ENCODE measurements around the gene OASL. TPM values are rescaled to one million over a fixed set of nuclear protein-coding genes. Genes with fewer than 3 reads are reported as not detected.

The OASL gene
- total and polyA plus RNA-seq, 10 of the 15 experiments (the other 5 are each of a cell fraction or from before 2014, with no cell fraction given): 2.3 to 9.1 (median 2.7) TPM

GRCh38 chr12:121018860-121019617 lies 20.0 kb downstream of the OASL start:
- in situ Hi-C loops (cut with MboI): no loop called here

More at GRCh38 chr12:121018860-121019617, 20.0 kb downstream of the OASL start:
- no peak for FAIRE-seq
- intact Hi-C loops (cut with micrococcal nuclease; ENCODE audit: unreplicated experiment): no loop called here
- TF ChIP-seq BCL11A (IDR thresholded peaks at IDR 0.05; ENCODE audit: low read depth, low read length) (no peak), USF1 (IDR thresholded peaks at IDR 0.05; ENCODE audit: borderline replicate concordance, extremely low read length, insufficient read depth, low read depth, low read length) (no peak), NR2C2 (IDR thresholded peaks at IDR 0.05; ENCODE audit: borderline replicate concordance, control insufficient read depth, insufficient read length, low read depth) (no peak), DPF2 (IDR thresholded peaks at IDR 0.05) (no peak), SUPT20H (IDR thresholded peaks at IDR 0.05; ENCODE audit: borderline replicate concordance, control insufficient read depth, low read depth, low read length) (no peak)
- H3K79me2 ChIP-seq (ENCODE audit: control insufficient read depth, insufficient read depth, low read length): peaks cover 12% of the 10 kb centered on the region
- DNase-seq (ENCODE audit: low read depth, low spot score): no peak
- BruUV-seq (replicated peaks): no TSS peak
- no peak overlapping the region for H3K4me2 ChIP-seq (ENCODE audit: control insufficient read depth, insufficient read depth)
- H3K4me3 ChIP-seq: no peak overlapping the region
- ChIA-PET RAD21 (ENCODE audit: unreplicated experiment) (no interaction called here), CTCF (interaction anchor here (0.5 to 1.4 kb wide), 2 partner anchors 42 to 715 kb away, joined by 3 read pairs; no protein-coding TSS in a partner anchor), POLR2A (no interaction called here), SMC1A (ENCODE audit: uncharacterized antibody, unreplicated experiment) (no interaction called here)
- no peak overlapping the region for H3K9ac ChIP-seq (ENCODE audit: control insufficient read depth, insufficient read depth, low read length)
- ATAC-seq: no peak
- H3K27ac ChIP-seq (ENCODE audit: control insufficient read depth, insufficient read depth): no peak overlapping the region
- H3K36me3 ChIP-seq (ENCODE audit: control insufficient read depth in 2 of 2, insufficient read depth in 2 of 2, low read length in 1 of 2): no peaks in the 10 kb centered on the region
- no peaks in the 10 kb centered on the region for H4K20me1 ChIP-seq (ENCODE audit: control insufficient read depth, insufficient read depth)
- H3K27me3 ChIP-seq (replicated peaks in 1 of 2; ENCODE audit: control insufficient read depth in 2 of 2, insufficient read depth in 2 of 2, low read length in 1 of 2): no peaks in the 10 kb centered on the region
- 61% methylated on average over 2 of the region's 2 CpGs for WGBS (ENCODE audit: insufficient coverage, insufficient replicate concordance, low lambda C conversion rate, missing lambda C conversion rate)
- no peak overlapping the region for H2AFZ ChIP-seq (ENCODE audit: control insufficient read depth, low read depth, low read length)
- H3K4me1 ChIP-seq (ENCODE audit: control insufficient read depth, insufficient read depth, low read length): 0 out of 2 replicates have a peak, but pooled peaks cover 4% of the 10 kb centered on the region
- H3K9me3 ChIP-seq (replicated peaks; ENCODE audit: control insufficient read depth, insufficient read depth, low read length): no peaks in the 10 kb centered on the region

Data from GM12878 (cell line).